Iris pigment epithelial cell (primary cell): ENCODE measurements around the gene SSNA1.

Experiments
- DNase-seq: peaks from one replicate; pipeline ENCODE4 v3.0.0-alpha.2; 2011; ENCODE audit warnings: low read depth

Gene SSNA1

GRCh38 chr9:137152844-137153405, 35.6 kb upstream of the SSNA1 start:
- no peak for DNase-seq

GRCh38 chr9:137156567-137157375, 31.7 kb upstream of the SSNA1 start:
- peak; percentile 47 for DNase-seq

GRCh38 chr9:137157618-137158415, 30.7 kb upstream of the SSNA1 start:
- no peak for DNase-seq

GRCh38 chr9:137158625-137159024, 29.9 kb upstream of the SSNA1 start:
- no peak for DNase-seq

GRCh38 chr9:137159105-137160053, 29.1 kb upstream of the SSNA1 start:
- DNase-seq, result no peak

- no peak for DNase-seq
These were observed 28.4 kb upstream of the SSNA1 start for GRCh38 chr9:137160054-137160425.

- no peak for DNase-seq
These were observed 27.5 kb upstream of the SSNA1 start for GRCh38 chr9:137160716-137161557.

GRCh38 chr9:137161558-137162486, 26.7 kb upstream of the SSNA1 start:
- DNase-seq, result no peak

- DNase-seq, result peak; percentile 35
These were observed 25.7 kb upstream of the SSNA1 start for GRCh38 chr9:137162505-137163364.

- DNase-seq, result no peak
These were observed 25.1 kb upstream of the SSNA1 start for GRCh38 chr9:137163365-137163715.

GRCh38 chr9:137163805-137164204, 24.7 kb upstream of the SSNA1 start:
- no peak for DNase-seq

GRCh38 chr9:137164370-137165249, 23.9 kb upstream of the SSNA1 start:
- no peak for DNase-seq

GRCh38 chr9:137165250-137165836, 23.1 kb upstream of the SSNA1 start:
- no peak for DNase-seq

GRCh38 chr9:137166380-137167229, 21.9 kb upstream of the SSNA1 start:
- DNase-seq, result no peak

GRCh38 chr9:137167277-137167746, 21.2 kb upstream of the SSNA1 start:
- no peak for DNase-seq
